Gastrocnemius medialis (tissue), 4 donors: ENCODE measurements around the gene WDR82. TPM values are rescaled to one million over a fixed set of nuclear protein-coding genes. Genes with fewer than 3 reads are reported as not detected.

ENCODE experiments used
- ATAC-seq, 2 donors: fragments of 150-250 bp; one replicate each; pipeline ENCODE4 v1.9.1; 2016
- DNase-seq, 2 donors: peaks; one replicate each; pipeline ENCODE4 v3.0.0-alpha.2; 2019
- H3K27ac ChIP-seq, 4 donors: fragments of 200-600 bp; sonication (generic); 1 replicate in 1 of 4; 2 replicates in 3 of 4; pipeline ENCODE4 v1.5.1; 2016 to 2018; ENCODE audit warnings: mild to moderate bottlenecking in 2 of 4, moderate library complexity in 1 of 4
- H3K27me3 ChIP-seq, 3 donors: fragments of 200-600 bp; sonication (generic) in 2 of 3; 1 replicate in 1 of 3; 2 replicates in 2 of 3; pipeline versions ENCODE4 v1.5.1 to v1.6.0; 2016 to 2019; ENCODE audit warnings: mild to moderate bottlenecking in 1 of 3, moderate library complexity in 1 of 3
- H3K36me3 ChIP-seq, 2 donors: fragments of 200-600 bp; sonication (generic) in 1 of 2; one replicate each; pipeline ENCODE4 v1.5.1; 2017 to 2018
- H3K4me1 ChIP-seq, 2 donors: fragments of 200-600 bp; sonication (generic) in 1 of 2; one replicate each; pipeline ENCODE4 v1.5.1; 2016 to 2017; ENCODE audit warnings: mild to moderate bottlenecking in 2 of 2
- H3K4me3 ChIP-seq, 4 donors: fragments of 200-600 bp; sonication (generic) in 3 of 4; 1 replicate in 1 of 4; 2 replicates in 3 of 4; pipeline ENCODE4 v1.5.1; 2016 to 2019; ENCODE audit warnings: mild to moderate bottlenecking in 2 of 4
- H3K9me3 ChIP-seq, 3 donors: fragments of 200-600 bp; sonication (generic) in 2 of 3; 1 replicate in 1 of 3; 2 replicates in 2 of 3; pipeline ENCODE4 v1.5.1; 2016 to 2019
- CTCF ChIP-seq, 5 experiments: fragments of 450-650 bp in 3 of 5; fragments of 200-600 bp in 2 of 5; sonication (generic) in 2 of 5; IDR thresholded peaks in 4 of 5; conservative IDR thresholded peaks in 1 of 5; 1 replicate in 4 of 5; 2 replicates in 1 of 5; pipeline ENCODE4 v1.5.1; 2016 to 2019; ENCODE audit warnings: antibody characterized with exemption in 5 of 5, mild to moderate bottlenecking in 3 of 5, moderate library complexity in 3 of 5
- POLR2A ChIP-seq, 2 donors: fragments of 450-650 bp; IDR thresholded peaks; one replicate each; pipeline ENCODE4 v1.6.1; 2017; ENCODE audit warnings: antibody characterized with exemption in 2 of 2, mild to moderate bottlenecking in 2 of 2, moderate library complexity in 2 of 2
- in situ Hi-C, 4 donors: fragments of 200-750 bp; cut with MboI; loops; one replicate each; pipeline versions ENCODE4 v1.15.0 to v1.8.0; 2017; ENCODE audit warnings: low sequenced_read_pairs in 4 of 4
- intact Hi-C: fragments of 100-400 bp; cut with DNase I; formaldehyde crosslinking; loops from one replicate; pipeline ENCODE4 v1.15.1; 2023; ENCODE audit warnings: low total_unique reads
- total RNA-seq, 4 donors: library from RNA; depleted of rRNA; stranded (reverse); fragments of >200 nt; gene quantifications; one replicate each; pipeline versions ENCODE4 v1.1.0 to v1.2.3, GENCODE V29; 2016

The WDR82 gene
- total RNA-seq, 4 donors from 2014 or later, result 54.1 to 64.9 (median 59.3) TPM

- peaks cover 0 to under 1% of the 10 kb centered on the region in 2 donors for H3K4me1 ChIP-seq
- TF ChIP-seq CTCF (IDR thresholded peaks at IDR 0.05 in 4 of 5, conservative IDR thresholded peaks at IDR 0.05 in 1 of 5), result no peak
- no peak for TF ChIP-seq POLR2A (IDR thresholded peaks at IDR 0.05)
- in situ Hi-C loops (no loop called here), intact Hi-C loops (no loop called here)
- no peaks in the 10 kb centered on the region for H3K27me3 ChIP-seq
- peaks cover 0 to 25% of the 10 kb centered on the region in 2 donors for H3K36me3 ChIP-seq
- H3K27ac ChIP-seq, result no peak overlapping the region
- DNase-seq (no peak), ATAC-seq (no peak)
- no peaks in the 10 kb centered on the region for H3K9me3 ChIP-seq
- no peak overlapping the region for H3K4me3 ChIP-seq
Observed at GRCh38 chr3:52293491-52294319, 15.3 kb upstream of the WDR82 start.

GRCh38 chr3:52292247-52293065 is 14.0 kb upstream of the WDR82 start:
- in situ Hi-C loops, result no loop called here
- Histone ChIP-seq H3K9me3 (no peaks in the 10 kb centered on the region), H3K4me1 (peaks cover 5 to 6% of the 10 kb centered on the region in 2 donors), H3K36me3 (peaks cover 0 to 25% of the 10 kb centered on the region in 2 donors), H3K27ac (no peak overlapping the region), H3K27me3 (no peaks in the 10 kb centered on the region), H3K4me3 (no peak overlapping the region)
- intact Hi-C loops, result no loop called here
- ATAC-seq (no peak), DNase-seq (no peak)
- TF ChIP-seq POLR2A (IDR thresholded peaks at IDR 0.05) (no peak), CTCF (IDR thresholded peaks at IDR 0.05 in 4 of 5, conservative IDR thresholded peaks at IDR 0.05 in 1 of 5) (no peak)

- Histone ChIP-seq H3K9me3 (no peaks in the 10 kb centered on the region), H3K4me3 (no peak overlapping the region), H3K4me1 (peaks cover 10 to 12% of the 10 kb centered on the region in 2 donors), H3K27ac (no peak overlapping the region), H3K36me3 (peaks cover 0 to 25% of the 10 kb centered on the region in 2 donors), H3K27me3 (no peaks in the 10 kb centered on the region)
- DNase-seq (no peak), ATAC-seq (no peak)
- in situ Hi-C loops (no loop called here), intact Hi-C loops (no loop called here)
- no peak for TF ChIP-seq POLR2A (IDR thresholded peaks at IDR 0.05)
- TF ChIP-seq CTCF (IDR thresholded peaks at IDR 0.05 in 4 of 5, conservative IDR thresholded peaks at IDR 0.05 in 1 of 5), result peak in 1 of 5 experiments; percentile 42
Observed at GRCh38 chr3:52291508-52292181, 13.2 kb upstream of the WDR82 start.

GRCh38 chr3:52290596-52291507 is 12.4 kb upstream of the WDR82 start:
- TF ChIP-seq CTCF (IDR thresholded peaks at IDR 0.05 in 4 of 5, conservative IDR thresholded peaks at IDR 0.05 in 1 of 5) (no peak), POLR2A (IDR thresholded peaks at IDR 0.05) (no peak)
- Histone ChIP-seq H3K36me3 (peaks cover 0 to 25% of the 10 kb centered on the region in 2 donors), H3K27ac (no peak overlapping the region), H3K4me1 (peaks cover 12 to 14% of the 10 kb centered on the region in 2 donors), H3K27me3 (no peaks in the 10 kb centered on the region), H3K4me3 (no peak overlapping the region), H3K9me3 (no peaks in the 10 kb centered on the region)
- DNase-seq (no peak), ATAC-seq (no peak)
- in situ Hi-C loops, result no loop called here
- intact Hi-C loops, result no loop called here
